Measurements from ENCODE around the gene MED16. TPM values are rescaled to one million over a fixed set of nuclear protein-coding genes. Genes with fewer than 3 reads are reported as not detected.

The MED16 gene
- total RNA-seq, 1 experiment from 2014 or later, result 66.9 TPM

DNA sequence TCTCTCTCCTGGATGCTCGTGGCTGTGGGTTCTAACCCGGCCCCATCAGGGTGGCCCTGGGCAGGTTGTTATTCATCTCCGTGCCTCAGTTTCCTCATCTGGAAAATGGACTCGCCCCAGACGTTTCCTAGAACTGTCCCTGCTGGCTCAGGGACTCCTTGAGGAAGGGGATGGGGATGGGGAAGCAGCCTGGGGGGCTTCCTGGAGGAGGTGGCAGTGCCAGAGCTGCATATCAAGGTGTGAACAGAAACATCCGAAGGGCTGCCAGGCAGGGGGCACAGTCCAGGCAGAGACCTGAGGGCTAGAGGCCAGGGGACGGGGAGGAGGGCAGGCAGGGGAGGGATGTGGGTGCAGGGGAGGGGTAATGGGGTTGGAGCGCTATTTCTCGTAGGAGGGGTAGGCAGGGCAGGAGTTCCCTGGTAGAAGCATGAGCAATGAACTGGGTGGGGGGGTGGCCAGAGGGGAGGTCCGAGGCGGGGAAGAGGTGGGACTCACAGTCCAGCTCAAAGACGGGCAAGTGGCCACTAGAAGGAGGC lies 44.5 kb downstream of the MED16 start (continued):
- TF ChIP-seq, protein P1, sequence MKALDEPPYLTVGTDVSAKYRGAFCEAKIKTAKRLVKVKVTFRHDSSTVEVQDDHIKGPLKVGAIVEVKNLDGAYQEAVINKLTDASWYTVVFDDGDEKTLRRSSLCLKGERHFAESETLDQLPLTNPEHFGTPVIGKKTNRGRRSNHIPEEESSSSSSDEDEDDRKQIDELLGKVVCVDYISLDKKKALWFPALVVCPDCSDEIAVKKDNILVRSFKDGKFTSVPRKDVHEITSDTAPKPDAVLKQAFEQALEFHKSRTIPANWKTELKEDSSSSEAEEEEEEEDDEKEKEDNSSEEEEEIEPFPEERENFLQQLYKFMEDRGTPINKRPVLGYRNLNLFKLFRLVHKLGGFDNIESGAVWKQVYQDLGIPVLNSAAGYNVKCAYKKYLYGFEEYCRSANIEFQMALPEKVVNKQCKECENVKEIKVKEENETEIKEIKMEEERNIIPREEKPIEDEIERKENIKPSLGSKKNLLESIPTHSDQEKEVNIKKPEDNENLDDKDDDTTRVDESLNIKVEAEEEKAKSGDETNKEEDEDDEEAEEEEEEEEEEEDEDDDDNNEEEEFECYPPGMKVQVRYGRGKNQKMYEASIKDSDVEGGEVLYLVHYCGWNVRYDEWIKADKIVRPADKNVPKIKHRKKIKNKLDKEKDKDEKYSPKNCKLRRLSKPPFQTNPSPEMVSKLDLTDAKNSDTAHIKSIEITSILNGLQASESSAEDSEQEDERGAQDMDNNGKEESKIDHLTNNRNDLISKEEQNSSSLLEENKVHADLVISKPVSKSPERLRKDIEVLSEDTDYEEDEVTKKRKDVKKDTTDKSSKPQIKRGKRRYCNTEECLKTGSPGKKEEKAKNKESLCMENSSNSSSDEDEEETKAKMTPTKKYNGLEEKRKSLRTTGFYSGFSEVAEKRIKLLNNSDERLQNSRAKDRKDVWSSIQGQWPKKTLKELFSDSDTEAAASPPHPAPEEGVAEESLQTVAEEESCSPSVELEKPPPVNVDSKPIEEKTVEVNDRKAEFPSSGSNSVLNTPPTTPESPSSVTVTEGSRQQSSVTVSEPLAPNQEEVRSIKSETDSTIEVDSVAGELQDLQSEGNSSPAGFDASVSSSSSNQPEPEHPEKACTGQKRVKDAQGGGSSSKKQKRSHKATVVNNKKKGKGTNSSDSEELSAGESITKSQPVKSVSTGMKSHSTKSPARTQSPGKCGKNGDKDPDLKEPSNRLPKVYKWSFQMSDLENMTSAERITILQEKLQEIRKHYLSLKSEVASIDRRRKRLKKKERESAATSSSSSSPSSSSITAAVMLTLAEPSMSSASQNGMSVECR (CRISPR knock-in tag; IDR thresholded peaks at IDR 0.05; ENCODE audit: borderline replicate concordance), result no peak
- TF ChIP-seq ESRRA (CRISPR knock-in tag; IDR thresholded peaks at IDR 0.05; ENCODE audit: borderline replicate concordance) (no peak), RELA (CRISPR knock-in tag; IDR thresholded peaks at IDR 0.05; ENCODE audit: borderline replicate concordance) (no peak)
- TF ChIP-seq, protein P2, sequence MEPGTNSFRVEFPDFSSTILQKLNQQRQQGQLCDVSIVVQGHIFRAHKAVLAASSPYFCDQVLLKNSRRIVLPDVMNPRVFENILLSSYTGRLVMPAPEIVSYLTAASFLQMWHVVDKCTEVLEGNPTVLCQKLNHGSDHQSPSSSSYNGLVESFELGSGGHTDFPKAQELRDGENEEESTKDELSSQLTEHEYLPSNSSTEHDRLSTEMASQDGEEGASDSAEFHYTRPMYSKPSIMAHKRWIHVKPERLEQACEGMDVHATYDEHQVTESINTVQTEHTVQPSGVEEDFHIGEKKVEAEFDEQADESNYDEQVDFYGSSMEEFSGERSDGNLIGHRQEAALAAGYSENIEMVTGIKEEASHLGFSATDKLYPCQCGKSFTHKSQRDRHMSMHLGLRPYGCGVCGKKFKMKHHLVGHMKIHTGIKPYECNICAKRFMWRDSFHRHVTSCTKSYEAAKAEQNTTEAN (CRISPR knock-in tag; IDR thresholded peaks at IDR 0.05), result no peak
- TF ChIP-seq, protein P3, sequence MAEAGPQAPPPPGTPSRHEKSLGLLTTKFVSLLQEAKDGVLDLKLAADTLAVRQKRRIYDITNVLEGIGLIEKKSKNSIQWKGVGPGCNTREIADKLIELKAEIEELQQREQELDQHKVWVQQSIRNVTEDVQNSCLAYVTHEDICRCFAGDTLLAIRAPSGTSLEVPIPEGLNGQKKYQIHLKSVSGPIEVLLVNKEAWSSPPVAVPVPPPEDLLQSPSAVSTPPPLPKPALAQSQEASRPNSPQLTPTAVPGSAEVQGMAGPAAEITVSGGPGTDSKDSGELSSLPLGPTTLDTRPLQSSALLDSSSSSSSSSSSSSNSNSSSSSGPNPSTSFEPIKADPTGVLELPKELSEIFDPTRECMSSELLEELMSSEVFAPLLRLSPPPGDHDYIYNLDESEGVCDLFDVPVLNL (CRISPR knock-in tag; IDR thresholded peaks at IDR 0.05; ENCODE audit: borderline replicate concordance, low read depth), result no peak

DNA sequence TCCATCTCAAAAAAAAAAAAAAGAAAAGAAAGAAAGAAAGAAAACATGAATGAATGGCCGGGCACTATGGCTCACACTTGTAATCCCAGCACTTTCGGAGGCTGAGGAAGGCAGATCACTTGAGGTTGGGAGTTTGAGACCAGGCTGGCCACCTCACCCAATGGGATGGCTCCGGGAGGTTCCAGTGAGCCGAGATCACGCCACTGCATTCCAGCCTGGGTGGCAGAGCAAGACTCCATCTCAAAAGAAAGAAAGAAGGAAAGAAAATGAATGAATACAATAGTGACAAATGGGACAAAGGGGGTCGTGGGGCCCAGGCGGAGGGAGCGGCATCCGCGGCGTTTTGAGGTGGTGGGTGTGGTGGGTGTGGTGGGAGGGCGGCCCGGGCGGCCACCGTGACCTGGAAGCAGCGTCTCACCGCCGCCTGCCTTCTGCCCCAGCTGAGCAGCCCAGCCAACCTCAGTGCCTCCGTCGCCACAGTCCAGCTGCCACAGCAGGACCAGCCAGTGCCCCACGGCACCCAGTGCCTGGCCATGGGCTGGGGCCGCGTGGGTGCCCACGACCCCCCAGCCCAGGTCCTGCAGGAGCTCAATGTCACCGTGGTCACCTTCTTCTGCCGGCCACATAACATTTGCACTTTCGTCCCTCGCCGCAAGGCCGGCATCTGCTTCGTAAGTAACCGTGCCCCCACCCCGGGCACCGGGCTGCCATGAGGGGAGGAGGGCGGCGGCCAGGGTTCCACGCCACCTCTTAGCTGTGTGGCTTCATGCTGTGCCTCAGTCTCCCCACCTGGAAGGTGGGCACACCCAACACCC lies 47.1 kb downstream of the MED16 start:
- no peak overlapping the region for H3K27ac Mint-ChIP-seq
- ChIA-PET CTCF (interaction anchor here (0.7 kb wide), 1 partner anchor 152 kb away, joined by 3 read pairs; no protein-coding TSS in a partner anchor), POLR2A (no interaction called here)
- no peak overlapping the region for H3K4me3 Mint-ChIP-seq
- DNase-seq (ENCODE audit: low spot score), result no peak
- peaks cover 4% of the 10 kb centered on the region for H3K9me3 Mint-ChIP-seq
- H3K27me3 Mint-ChIP-seq (ENCODE audit: low read depth), result peaks cover 41% of the 10 kb centered on the region
- no peak for ATAC-seq
- H3K4me1 Mint-ChIP-seq, result no peaks in the 10 kb centered on the region
- no peaks in the 10 kb centered on the region for H3K36me3 Mint-ChIP-seq
- TF ChIP-seq, protein P4, sequence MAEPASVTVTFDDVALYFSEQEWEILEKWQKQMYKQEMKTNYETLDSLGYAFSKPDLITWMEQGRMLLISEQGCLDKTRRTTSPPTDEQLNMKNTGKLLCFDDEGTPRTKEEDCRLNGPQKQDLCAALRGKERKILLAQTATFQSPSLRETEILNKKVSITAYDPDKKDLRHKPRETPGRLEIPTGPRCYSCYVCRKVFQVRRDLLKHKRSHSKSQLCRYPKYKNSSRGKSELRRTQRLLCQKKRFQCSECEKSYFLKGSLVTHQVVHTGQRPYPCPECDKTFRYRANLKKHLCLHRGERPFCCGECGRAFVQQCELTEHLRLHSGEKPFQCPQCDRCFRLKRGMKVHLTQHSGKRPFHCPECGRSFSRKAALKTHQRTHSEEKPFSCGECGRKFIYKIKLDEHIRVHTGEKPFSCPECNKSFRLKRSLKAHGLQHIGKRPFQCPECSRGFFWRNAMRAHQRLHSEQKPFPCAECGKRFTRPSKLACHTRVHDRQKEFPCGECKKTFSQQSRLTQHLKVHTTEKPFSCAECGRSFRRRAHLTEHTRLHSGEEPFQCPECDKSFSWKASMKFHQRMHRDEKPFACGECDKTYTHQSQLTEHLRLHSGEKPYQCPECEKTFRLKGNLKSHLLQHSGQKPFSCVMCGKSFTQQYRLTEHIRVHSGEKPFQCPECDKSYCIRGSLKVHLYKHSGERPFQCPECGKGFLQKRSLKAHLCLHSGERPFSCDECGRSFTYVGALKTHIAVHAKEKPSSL (CRISPR knock-in tag; conservative IDR thresholded peaks at IDR 0.05), result no peak
- TF ChIP-seq GABPB1 (CRISPR knock-in tag; IDR thresholded peaks at IDR 0.05), result no peak
- TF ChIP-seq, protein P1 (CRISPR knock-in tag; IDR thresholded peaks at IDR 0.05; ENCODE audit: borderline replicate concordance), result no peak
- TF ChIP-seq JUN (CRISPR knock-in tag; IDR thresholded peaks at IDR 0.05), result no peak
- TF ChIP-seq, protein P5, sequence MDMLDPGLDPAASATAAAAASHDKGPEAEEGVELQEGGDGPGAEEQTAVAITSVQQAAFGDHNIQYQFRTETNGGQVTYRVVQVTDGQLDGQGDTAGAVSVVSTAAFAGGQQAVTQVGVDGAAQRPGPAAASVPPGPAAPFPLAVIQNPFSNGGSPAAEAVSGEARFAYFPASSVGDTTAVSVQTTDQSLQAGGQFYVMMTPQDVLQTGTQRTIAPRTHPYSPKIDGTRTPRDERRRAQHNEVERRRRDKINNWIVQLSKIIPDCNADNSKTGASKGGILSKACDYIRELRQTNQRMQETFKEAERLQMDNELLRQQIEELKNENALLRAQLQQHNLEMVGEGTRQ (CRISPR knock-in tag; IDR thresholded peaks at IDR 0.05), result no peak
- TF ChIP-seq MXD4 (CRISPR knock-in tag; IDR thresholded peaks at IDR 0.05; ENCODE audit: borderline replicate concordance), result no peak
- no peak for TF ChIP-seq GRHL2 (CRISPR knock-in tag; IDR thresholded peaks at IDR 0.05; ENCODE audit: insufficient replicate concordance, severe bottlenecking)

Measured in WTC11 (cell line).